Astrocyte of the spinal cord (primary cell): ENCODE measurements around the gene TNFRSF19.

Experiments used
- DNase-seq: peaks from one replicate; pipeline ENCODE4 v3.0.0; 2011; ENCODE audit warnings: low read depth, low spot score
- H3K4me3 ChIP-seq: 2 replicates; pipeline ENCODE4 v1.5.1; 2011; ENCODE audit warnings: low read depth, mild to moderate bottlenecking, low read length, moderate library complexity
- in situ Hi-C: cut with HindIII; loops from 2 replicates; pipeline ENCODE4 v1.10.0; 2017; ENCODE audit warnings: low sequenced_read_pairs
- TF ChIP-seq, protein P1 (sequence below): IDR thresholded peaks from 2 replicates; pipeline ENCODE4 v1.5.1; 2012; ENCODE audit warnings: low read depth, mild to moderate bottlenecking, low read length, inconsistent platforms

TNFRSF19 gene

DNA sequence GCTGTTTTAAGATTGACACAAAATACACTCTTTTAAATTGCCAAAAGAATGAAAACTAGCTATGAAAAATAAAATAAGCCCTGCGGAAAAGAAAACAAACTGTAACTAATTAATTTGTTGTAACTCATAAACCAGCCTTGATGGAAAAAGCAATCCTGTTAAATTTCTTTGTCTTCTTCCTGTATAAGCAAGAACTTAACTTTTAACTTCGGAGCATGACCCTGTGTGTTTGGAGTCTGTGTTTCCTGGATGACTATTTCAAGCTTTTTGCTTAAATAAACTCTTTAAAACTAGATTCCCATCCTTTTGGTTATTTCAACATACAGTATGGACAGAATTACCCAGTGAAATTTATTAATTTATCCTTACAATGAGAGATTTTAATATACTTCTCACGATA is 122.6 kb downstream of the TNFRSF19 start:
- H3K4me3 ChIP-seq = no peak overlapping the region
- TF ChIP-seq, protein P1, sequence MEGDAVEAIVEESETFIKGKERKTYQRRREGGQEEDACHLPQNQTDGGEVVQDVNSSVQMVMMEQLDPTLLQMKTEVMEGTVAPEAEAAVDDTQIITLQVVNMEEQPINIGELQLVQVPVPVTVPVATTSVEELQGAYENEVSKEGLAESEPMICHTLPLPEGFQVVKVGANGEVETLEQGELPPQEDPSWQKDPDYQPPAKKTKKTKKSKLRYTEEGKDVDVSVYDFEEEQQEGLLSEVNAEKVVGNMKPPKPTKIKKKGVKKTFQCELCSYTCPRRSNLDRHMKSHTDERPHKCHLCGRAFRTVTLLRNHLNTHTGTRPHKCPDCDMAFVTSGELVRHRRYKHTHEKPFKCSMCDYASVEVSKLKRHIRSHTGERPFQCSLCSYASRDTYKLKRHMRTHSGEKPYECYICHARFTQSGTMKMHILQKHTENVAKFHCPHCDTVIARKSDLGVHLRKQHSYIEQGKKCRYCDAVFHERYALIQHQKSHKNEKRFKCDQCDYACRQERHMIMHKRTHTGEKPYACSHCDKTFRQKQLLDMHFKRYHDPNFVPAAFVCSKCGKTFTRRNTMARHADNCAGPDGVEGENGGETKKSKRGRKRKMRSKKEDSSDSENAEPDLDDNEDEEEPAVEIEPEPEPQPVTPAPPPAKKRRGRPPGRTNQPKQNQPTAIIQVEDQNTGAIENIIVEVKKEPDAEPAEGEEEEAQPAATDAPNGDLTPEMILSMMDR = no peak
- DNase-seq = no peak
- in situ Hi-C loops = no loop called here

DNA sequence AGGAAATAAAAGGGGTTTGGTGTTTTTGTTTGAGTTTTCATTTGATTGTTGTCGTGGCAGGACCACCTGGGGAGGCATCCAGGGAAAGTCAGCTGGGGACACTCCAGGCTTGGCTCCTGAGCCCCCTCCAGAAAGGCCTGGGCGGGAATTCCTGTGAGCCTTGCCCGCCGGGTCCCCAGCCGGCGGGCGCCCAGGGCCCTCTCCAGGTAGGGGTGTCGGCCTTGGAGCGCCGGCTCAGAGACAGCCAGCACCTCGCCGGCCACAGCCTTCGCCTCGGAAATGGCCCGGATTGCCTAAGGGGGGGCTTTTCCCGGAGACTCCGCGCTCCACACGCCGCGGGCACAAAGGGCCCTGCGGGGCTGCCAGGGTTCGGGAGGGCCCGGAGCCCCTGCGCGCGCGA is 125.0 kb downstream of the TNFRSF19 start:
- TF ChIP-seq, protein P1 = no peak
- no peak overlapping the region for H3K4me3 ChIP-seq
- in situ Hi-C loops = no loop called here
- DNase-seq = no peak

DNA sequence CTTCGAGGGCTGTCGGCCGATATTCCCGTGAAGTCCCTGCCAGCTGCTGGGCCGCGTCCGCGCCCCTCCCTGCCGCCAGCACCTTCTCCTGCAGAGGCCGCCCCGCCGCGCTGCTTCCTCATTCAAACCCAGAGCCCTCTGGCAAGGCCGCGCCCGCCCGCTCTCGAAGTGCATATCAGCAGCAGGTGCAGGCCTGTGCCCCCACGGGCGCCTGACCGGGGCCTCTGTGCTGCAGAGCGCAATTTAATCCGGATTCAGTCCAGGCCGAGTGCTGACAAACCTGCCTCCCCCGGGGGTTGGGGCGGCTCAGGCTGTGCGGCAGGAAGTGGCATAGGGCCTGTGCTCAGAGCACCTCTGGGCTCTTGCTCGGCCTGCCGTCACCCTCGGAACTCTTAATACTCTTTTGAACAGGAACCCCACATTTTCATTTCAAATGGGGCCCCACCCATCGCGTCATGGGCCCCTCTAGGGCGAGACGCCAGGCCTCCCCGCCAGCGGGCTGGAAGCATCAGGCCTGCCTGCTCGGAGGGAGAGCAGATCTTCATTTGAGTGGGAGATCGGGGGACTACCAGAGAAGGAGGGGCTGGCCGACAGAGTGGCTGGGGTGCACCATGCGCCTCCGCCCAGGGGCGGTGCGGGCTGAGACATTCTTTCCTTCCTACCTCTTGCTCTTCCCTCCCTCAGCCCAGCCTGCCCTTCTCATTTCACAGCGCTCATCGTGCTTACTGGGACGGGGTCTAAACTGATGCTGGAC is 125.7 kb downstream of the TNFRSF19 start:
- no peak for DNase-seq
- TF ChIP-seq, protein P1 = no peak
- H3K4me3 ChIP-seq = no peak overlapping the region
- in situ Hi-C loops = no loop called here

DNA sequence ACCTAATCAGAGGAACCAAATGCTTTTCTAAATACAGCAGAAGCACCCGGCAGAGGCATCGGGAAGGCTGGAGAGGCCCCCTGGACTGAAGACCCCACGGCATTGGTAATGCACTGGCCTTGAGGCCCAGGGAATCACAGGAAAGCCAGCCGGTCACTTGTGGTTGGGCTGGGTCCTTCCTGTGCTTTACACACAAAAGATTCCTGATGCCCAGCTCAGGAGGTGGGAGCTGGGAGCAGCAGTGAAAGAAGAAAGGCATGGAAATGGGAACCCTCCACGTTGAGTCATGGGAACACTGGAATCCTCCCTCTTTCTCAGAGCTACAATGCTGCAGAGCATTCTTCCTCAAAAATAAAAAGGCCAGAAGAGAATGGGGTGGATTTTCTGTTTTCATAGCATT is 126.4 kb downstream of the TNFRSF19 start:
- no peak overlapping the region for H3K4me3 ChIP-seq
- in situ Hi-C loops = no loop called here
- TF ChIP-seq, protein P1 = no peak
- no peak for DNase-seq

DNA sequence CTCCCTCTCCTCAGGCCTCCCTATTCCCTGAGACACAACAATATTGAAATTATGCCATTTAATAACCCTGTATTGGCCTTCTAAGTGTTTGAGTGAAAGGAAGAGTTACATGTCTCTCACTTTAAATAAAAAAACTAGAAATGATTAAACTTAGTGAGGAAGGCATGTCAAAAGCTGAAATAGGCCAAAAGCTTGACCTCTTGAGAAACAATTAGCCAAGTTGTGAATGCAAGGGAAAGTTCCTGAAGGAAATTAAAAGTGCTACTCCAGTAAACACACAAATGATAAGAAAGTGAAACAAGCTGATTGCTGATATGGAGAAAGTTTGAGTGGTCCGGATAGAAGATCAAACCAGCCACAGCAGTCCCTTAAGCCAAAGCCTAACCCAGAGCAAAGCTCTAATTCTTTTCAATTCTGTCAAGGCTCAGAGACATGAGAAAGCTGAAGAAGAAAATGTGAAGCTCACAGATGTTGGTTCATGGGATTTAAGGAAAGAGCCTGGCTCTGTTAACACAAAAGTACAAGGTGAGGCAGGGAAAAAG is 127.6 kb downstream of the TNFRSF19 start:
- in situ Hi-C loops = no loop called here
- TF ChIP-seq, protein P1 = no peak
- DNase-seq = no peak

DNA sequence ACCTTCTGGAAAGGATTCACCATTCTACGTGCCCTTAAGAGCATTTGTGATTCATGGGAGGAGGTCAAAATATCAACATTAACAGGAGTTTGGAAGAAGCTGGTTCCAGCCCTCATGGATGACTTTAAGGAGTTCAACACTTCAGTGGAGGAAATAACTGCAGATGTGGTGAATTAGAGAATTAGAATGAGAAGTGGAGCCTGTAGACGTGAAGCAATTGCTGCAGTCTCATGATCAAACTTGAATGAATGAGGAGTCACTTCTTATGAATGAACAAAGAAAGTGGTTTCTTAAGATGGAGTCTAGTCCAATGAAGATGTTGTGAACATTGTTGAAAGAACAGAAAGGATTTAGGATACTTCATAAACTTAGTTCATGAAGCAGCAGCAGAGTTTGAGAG is 129.1 kb downstream of the TNFRSF19 start:
- H3K4me3 ChIP-seq = no peak overlapping the region
- TF ChIP-seq, protein P1 = no peak
- DNase-seq = no peak
- in situ Hi-C loops = no loop called here

More for the DNA sequence above, 127.6 kb downstream of the TNFRSF19 start:
- no peak overlapping the region for H3K4me3 ChIP-seq
